Bronchial epithelial cell (primary cell): ENCODE results near the gene DENND5A. TPM values are rescaled to one million over a fixed set of nuclear protein-coding genes. Genes with fewer than 3 reads are reported as not detected.
"Not testable (repeated sequence)": the region's sequence is repeated elsewhere in the genome, so short reads cannot be mapped to it uniquely, and the experiment has no call there.

ENCODE experiments used
- DNase-seq: peaks from one replicate; pipeline ENCODE4 v3.0.0-alpha.2; 2010; ENCODE audit warnings: low read depth
- FAIRE-seq: peaks from 2 replicates; lab custom pipeline; 2011; peaks lifted over from hg19 to GRCh38; lab: Jason Lieb, UNC
- H3K27me3 ChIP-seq: 2 replicates; pipeline ENCODE4 v1.5.1; 2011; ENCODE audit warnings: low read length; ENCODE audit not compliant: control insufficient read depth, insufficient read depth
- H3K36me3 ChIP-seq: 2 replicates; pipeline ENCODE4 v1.5.1; 2011; ENCODE audit warnings: low read length; ENCODE audit not compliant: control insufficient read depth, insufficient read depth
- H3K4me3 ChIP-seq: 2 replicates; pipeline ENCODE4 v1.5.1; 2011; ENCODE audit warnings: mild to moderate bottlenecking, low read depth, low read length, control low read depth
- CTCF ChIP-seq: IDR thresholded peaks from 2 replicates; pipeline ENCODE4 v1.5.1; 2011; ENCODE audit warnings: mild to moderate bottlenecking, moderate library complexity, low read length, control low read depth, inconsistent platforms; ENCODE audit not compliant: insufficient read depth, severe bottlenecking
- total RNA-seq: library from RNA; depleted of rRNA; stranded (reverse); fragments of >200 nt; gene quantifications from 2 replicates; pipeline ENCODE4 v1.2.1, GENCODE V29; 2014

DENND5A gene
- total RNA-seq, 1 donor from 2014 or later: 22.6 TPM

- Histone ChIP-seq H3K27me3 (no peaks in the 10 kb centered on the region), H3K4me3 (no peak overlapping the region), H3K36me3 (no peaks in the 10 kb centered on the region)
- TF ChIP-seq CTCF: no peak
- no peak for FAIRE-seq
- no peak for DNase-seq
These were observed 4.9 kb downstream of the DENND5A start for GRCh38 chr11:9259981-9260837.

GRCh38 chr11:9258279-9258678, 6.9 kb downstream of the DENND5A start:
- not testable (repeated sequence) for H3K27me3 ChIP-seq, H3K4me3 ChIP-seq, FAIRE-seq, DNase-seq, H3K36me3 ChIP-seq

GRCh38 chr11:9254416-9254815, 10.7 kb downstream of the DENND5A start:
- DNase-seq: no peak
- H3K36me3 ChIP-seq: no peaks in the 10 kb centered on the region
- H3K4me3 ChIP-seq: no peak overlapping the region
- no peaks in the 10 kb centered on the region for H3K27me3 ChIP-seq
- no peak for TF ChIP-seq CTCF
- no peak for FAIRE-seq

- FAIRE-seq (no peak), DNase-seq (no peak)
- Histone ChIP-seq H3K36me3 (no peaks in the 10 kb centered on the region), H3K27me3 (no peaks in the 10 kb centered on the region), H3K4me3 (no peak overlapping the region)
- TF ChIP-seq CTCF: no peak
These were observed 12.1 kb downstream of the DENND5A start for GRCh38 chr11:9253086-9253485.

GRCh38 chr11:9251311-9251710, 13.8 kb downstream of the DENND5A start:
- Histone ChIP-seq H3K36me3 (no peaks in the 10 kb centered on the region), H3K4me3 (no peak overlapping the region), H3K27me3 (no peaks in the 10 kb centered on the region)
- no peak for TF ChIP-seq CTCF
- DNase-seq: peak; percentile 48
- FAIRE-seq: no peak

- Histone ChIP-seq H3K27me3 (no peaks in the 10 kb centered on the region), H3K36me3 (no peaks in the 10 kb centered on the region), H3K4me3 (no peak overlapping the region)
- TF ChIP-seq CTCF: no peak
- DNase-seq (no peak), FAIRE-seq (no peak)
These were observed 15.0 kb downstream of the DENND5A start for GRCh38 chr11:9250139-9250582.
